Right ventricle myocardium inferior (tissue), 1 donor: ENCODE data around the gene SLC26A11. TPM values are rescaled to one million over a fixed set of nuclear protein-coding genes. Genes with fewer than 3 reads are reported as not detected.
A peak's percentile ranks its signal among the peaks of the same experiment; 100 is the strongest.
"Not testable (repeated sequence)": the region's sequence is repeated elsewhere in the genome, so short reads cannot be mapped to it uniquely, and the experiment has no call there.

Experiments used
- ATAC-seq: fragments of 200-7000 bp; cut with Tn5 transposase; one replicate; pipeline ENCODE4 v1.9.1; 2020; ENCODE audit warnings: mild to moderate bottlenecking, moderate library complexity
- DNase-seq: peaks from one replicate; pipeline ENCODE4 v3.0.0; 2021; ENCODE audit errors: missing footprints
- intact Hi-C: fragments of 100-400 bp; cut with DNase I; formaldehyde crosslinking; loops from one replicate; pipeline ENCODE4 v1.11.0; 2022
- total RNA-seq: library from RNA; stranded (reverse); fragmentation: NEBNext Ultra II Directional; extraction: Animal tissue kit (Norgen Biotek cat#: 25700); gene quantifications from one replicate; pipeline ENCODE4 v1.2.1, GENCODE V29; 2021
- donor health status: DM: no; HTN: yes; CAD: no; lungs with severe emphysema.

SLC26A11 gene
- total RNA-seq, 1 donor from 2014 or later, result 3.9 TPM

DNA sequence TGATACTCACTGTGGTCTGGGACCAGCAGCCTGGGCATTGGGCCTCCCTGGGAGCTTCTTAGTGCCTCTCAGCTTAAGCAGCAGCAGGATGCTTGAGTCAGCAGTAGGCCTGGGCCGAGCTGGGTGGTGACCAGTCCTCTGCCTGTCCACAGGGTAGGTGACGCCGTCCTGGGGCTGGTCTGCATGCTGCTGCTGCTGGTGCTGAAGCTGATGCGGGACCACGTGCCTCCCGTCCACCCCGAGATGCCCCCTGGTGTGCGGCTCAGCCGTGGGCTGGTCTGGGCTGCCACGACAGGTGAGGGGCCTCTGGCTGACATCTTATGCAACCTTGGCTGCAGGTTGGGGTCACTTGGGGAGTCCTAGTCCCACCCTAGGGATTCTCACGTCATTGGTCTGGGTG lies 7.4 kb downstream of the SLC26A11 start:
- DNase-seq (peak; percentile 28), ATAC-seq (no peak)
- intact Hi-C loops, result no loop called here

- ATAC-seq (no peak), DNase-seq (peak; percentile 47)
- intact Hi-C loops, result no loop called here
Measured at GRCh38 chr17:80228477-80228876, 8.2 kb downstream of the SLC26A11 start.

- ATAC-seq, result no peak
- DNase-seq, result no peak
- intact Hi-C loops, result no loop called here
Measured at GRCh38 chr17:80229011-80229410, 8.8 kb downstream of the SLC26A11 start.

GRCh38 chr17:80232438-80232837 lies 12.2 kb downstream of the SLC26A11 start:
- ATAC-seq (no peak), DNase-seq (no peak)
- intact Hi-C loops, result no loop called here

- intact Hi-C loops, result no loop called here
- ATAC-seq, result no peak
- DNase-seq, result no peak
Measured at GRCh38 chr17:80233202-80233601, 13.0 kb downstream of the SLC26A11 start.

- DNase-seq, result peak; percentile 57
- intact Hi-C loops, result no loop called here
- ATAC-seq, result no peak
Measured at GRCh38 chr17:80236911-80237310, 16.7 kb downstream of the SLC26A11 start.

DNA sequence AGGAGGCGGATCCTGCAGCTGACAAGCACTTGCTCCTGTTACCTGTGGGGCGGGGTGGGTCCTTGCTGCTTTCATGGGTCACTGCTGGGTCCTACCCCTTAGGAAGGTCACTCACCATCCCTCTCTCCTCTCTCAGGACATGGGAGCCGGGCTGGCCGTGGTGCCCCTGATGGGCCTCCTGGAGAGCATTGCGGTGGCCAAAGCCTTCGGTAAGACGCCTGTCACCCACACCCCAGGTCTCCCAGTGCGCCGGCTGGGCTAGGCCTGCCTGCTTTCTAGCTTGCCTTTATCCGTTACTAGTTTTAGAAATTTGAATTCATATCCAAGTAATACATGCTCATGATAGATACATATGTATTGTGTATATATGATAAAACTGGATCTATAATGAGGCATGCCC lies 17.2 kb downstream of the SLC26A11 start:
- intact Hi-C loops, result no loop called here
- ATAC-seq (no peak), DNase-seq (peak; percentile 50)

DNA sequence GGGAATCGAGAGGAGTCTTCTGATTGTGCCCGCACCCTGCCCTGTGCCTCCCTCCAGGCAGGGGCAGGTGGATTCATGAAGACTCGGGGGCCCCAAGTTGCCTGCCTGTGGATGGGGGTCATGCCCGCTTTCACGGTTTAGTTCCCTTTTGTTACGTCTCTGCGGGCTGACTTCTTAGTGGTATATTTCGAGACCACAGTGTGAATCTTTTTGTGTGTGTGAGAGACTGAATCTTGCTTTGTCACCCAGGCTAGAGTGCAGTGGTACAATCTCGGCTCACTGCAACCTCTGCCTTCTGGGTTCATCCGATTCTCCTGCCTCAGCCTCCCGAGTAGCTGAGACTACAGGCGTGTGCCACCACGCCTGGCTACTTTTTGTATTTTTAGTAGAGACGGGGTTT lies 22.3 kb downstream of the SLC26A11 start:
- ATAC-seq (no peak), DNase-seq (peak; percentile 34)
- intact Hi-C loops, result no loop called here

GRCh38 chr17:80243526-80244433 lies 23.6 kb downstream of the SLC26A11 start:
- peak; percentile 62 for ATAC-seq
- DNase-seq, result peak; percentile 45
- intact Hi-C loops, result no loop called here

DNA sequence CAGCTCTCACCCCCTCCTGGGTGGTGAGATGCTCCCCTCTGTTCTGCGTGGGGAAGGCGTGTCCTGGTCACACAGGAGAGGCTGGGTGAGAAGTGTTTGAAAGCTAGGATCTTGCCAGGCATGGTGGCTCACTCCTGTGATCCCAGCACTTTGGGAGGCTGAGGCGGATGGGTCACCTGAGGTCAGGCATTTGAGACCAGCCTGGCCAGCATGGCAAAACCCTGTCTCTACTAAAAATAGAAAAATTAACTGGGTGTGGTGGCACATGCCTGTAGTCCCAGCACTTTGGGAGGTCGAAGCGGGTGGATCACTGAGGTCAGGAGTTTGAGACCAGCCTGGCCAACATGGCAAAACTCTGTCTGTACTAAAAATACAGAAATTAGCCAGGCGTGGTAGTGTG lies 24.2 kb downstream of the SLC26A11 start:
- peak; percentile 43 for DNase-seq
- intact Hi-C loops, ATAC-seq: not testable (repeated sequence)

- peak; percentile 63 for DNase-seq
- ATAC-seq, result no peak
- intact Hi-C loops, result no loop called here
Measured at GRCh38 chr17:80244871-80245509, 24.8 kb downstream of the SLC26A11 start.

GRCh38 chr17:80245566-80246265 lies 25.5 kb downstream of the SLC26A11 start:
- DNase-seq, result peak; percentile 34
- intact Hi-C loops, result no loop called here
- no peak for ATAC-seq

GRCh38 chr17:80246266-80246681 lies 26.0 kb downstream of the SLC26A11 start:
- intact Hi-C loops, result no loop called here
- ATAC-seq (no peak), DNase-seq (no peak)

- peak; percentile 62 for DNase-seq
- intact Hi-C loops, result no loop called here
- ATAC-seq, result no peak
Measured at GRCh38 chr17:80246726-80247125, 26.5 kb downstream of the SLC26A11 start.

DNA sequence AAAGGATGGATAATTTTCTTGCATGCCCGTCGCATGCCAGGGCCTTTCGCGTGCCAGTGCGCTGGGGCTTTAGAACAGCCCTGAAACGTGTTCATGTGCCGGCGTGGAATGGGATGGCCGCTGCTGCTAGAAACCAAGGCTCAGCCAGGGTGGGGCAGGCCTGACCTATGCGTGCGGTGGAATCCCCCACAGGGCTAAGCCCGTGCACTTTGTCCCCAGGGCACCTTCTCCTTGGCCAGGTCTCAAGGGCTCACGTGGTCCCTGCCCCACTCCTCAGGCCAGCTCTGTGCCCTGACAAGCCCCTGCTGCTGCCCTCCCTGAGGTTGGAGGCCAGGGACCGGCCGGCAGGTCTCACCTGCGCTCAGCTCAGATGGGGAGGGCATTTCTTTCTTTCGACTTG lies 27.3 kb downstream of the SLC26A11 start:
- DNase-seq (peak; percentile 16), ATAC-seq (no peak)
- intact Hi-C loops, result no loop called here

DNA sequence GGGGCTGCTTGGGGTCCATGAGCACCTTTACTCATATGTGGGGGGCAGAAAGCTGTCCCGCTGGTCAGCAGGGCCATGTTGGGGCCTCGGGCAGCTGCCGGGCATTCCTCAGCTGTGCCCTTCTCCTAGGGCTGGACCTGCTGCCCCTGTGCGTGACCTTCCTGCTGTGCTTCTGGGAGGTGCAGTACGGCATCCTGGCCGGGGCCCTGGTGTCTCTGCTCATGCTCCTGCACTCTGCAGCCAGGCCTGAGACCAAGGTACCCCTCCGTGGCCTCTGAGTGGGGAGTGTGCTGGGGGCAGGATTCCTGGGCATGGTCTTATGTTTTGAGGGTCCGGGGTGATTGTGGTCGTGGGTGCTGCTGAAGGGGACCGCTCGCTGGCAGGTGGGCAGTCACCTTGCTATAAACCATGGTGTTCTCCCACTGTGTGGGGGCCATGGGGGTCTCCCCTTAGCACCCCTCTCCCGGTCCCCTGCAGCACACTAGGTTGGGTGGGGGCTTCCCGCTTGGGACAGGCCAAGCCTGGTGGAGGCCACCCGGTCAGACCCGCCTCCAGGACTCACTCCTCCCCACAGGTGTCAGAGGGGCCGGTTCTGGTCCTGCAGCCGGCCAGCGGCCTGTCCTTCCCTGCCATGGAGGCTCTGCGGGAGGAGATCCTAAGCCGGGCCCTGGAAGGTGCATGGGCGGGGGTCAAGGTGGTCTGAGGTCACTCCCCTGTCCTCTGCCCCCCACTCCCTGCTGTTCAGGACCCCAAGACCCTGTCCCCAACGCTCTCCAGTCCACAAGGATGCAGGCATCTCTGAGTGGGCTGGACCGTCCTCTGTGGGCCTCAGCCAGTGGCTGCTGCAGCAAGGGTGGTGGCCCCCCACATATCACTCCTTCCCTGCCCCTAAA lies 28.0 kb downstream of the SLC26A11 start:
- intact Hi-C loops, result no loop called here
- peak; percentile 53 for DNase-seq

GRCh38 chr17:80248894-80249710 lies 28.9 kb downstream of the SLC26A11 start:
- ATAC-seq (no peak), DNase-seq (peak; percentile 27)
- intact Hi-C loops, result no loop called here

More for the DNA sequence above, 28.0 kb downstream of the SLC26A11 start:
- no peak for ATAC-seq

GRCh38 chr17:80251966-80252365 lies 31.7 kb downstream of the SLC26A11 start:
- ATAC-seq (no peak), DNase-seq (peak; percentile 18)
- intact Hi-C loops, result no loop called here
